ENCODE data around the gene TXNDC15. TPM values are rescaled to one million over a fixed set of nuclear protein-coding genes. Genes with fewer than 3 reads are reported as not detected.
A peak's percentile ranks its signal among the peaks of the same experiment; 100 is the strongest.
"Not testable (repeated sequence)": the region's sequence is repeated elsewhere in the genome, so short reads cannot be mapped to it uniquely, and the experiment has no call there.

TXNDC15 gene, protein sequence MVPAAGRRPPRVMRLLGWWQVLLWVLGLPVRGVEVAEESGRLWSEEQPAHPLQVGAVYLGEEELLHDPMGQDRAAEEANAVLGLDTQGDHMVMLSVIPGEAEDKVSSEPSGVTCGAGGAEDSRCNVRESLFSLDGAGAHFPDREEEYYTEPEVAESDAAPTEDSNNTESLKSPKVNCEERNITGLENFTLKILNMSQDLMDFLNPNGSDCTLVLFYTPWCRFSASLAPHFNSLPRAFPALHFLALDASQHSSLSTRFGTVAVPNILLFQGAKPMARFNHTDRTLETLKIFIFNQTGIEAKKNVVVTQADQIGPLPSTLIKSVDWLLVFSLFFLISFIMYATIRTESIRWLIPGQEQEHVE
- total RNA-seq (10 to 100 TPM; 31.5 to 36.5 TPM), total RNA-seq (27.8 to 68.7 reads per million in 2 donors)

- ATAC-seq = peak; percentile 95
- H3K9me3 ChIP-seq (ENCODE audit: control insufficient read depth, low read length, poor library complexity, severe bottlenecking) = no peaks in the 10 kb centered on the region
- peak within 1 kb of the TSS; percentile 93 for H3K27ac Mint-ChIP-seq
- no peaks in the 10 kb centered on the region for H3K27me3 Mint-ChIP-seq
- peaks cover 4% of the 10 kb centered on the region for H3K36me3 Mint-ChIP-seq (ENCODE audit: low read depth)
- H3K4me1 Mint-ChIP-seq = peaks cover 31% of the 10 kb centered on the region
- peak within 1 kb of the TSS; percentile 95 for H3K4me3 Mint-ChIP-seq
- DNase-seq = peak; percentile 71 to 73 (median 71)
These were observed at the start of gene TXNDC15 for GRCh38 chr5:134873987-134874830. TSS of gene TXNDC15 (plus strand) at chr5:134874371. CDS start at chr5:134874428, 57 bp downstream.

GRCh38 chr5:134824681-134825080, 49.5 kb upstream of the TXNDC15 start:
- H3K4me1 Mint-ChIP-seq = peaks cover 6% of the 10 kb centered on the region

GRCh38 chr5:134825212-134825611, 49.0 kb upstream of the TXNDC15 start:
- DNase-seq (no peak), ATAC-seq (no peak)
- H3K4me1 Mint-ChIP-seq = peaks cover 6% of the 10 kb centered on the region
- no peak overlapping the region for H3K4me3 Mint-ChIP-seq
- peaks cover 4% of the 10 kb centered on the region for H3K36me3 Mint-ChIP-seq (ENCODE audit: low read depth)
- H3K27me3 Mint-ChIP-seq = no peaks in the 10 kb centered on the region
- H3K27ac Mint-ChIP-seq = peak overlapping the region; percentile 27
- H3K9me3 ChIP-seq (ENCODE audit: control insufficient read depth, low read length, poor library complexity, severe bottlenecking) = no peaks in the 10 kb centered on the region

More at GRCh38 chr5:134824681-134825080, 49.5 kb upstream of the TXNDC15 start:
- Mint-ChIP-seq H3K27me3 (no peaks in the 10 kb centered on the region), H3K36me3 (ENCODE audit: low read depth) (peaks cover 4% of the 10 kb centered on the region), H3K27ac (no peak overlapping the region), H3K4me3 (no peak overlapping the region)
- DNase-seq (no peak), ATAC-seq (no peak)
- no peaks in the 10 kb centered on the region for H3K9me3 ChIP-seq (ENCODE audit: control insufficient read depth, low read length, poor library complexity, severe bottlenecking)

GRCh38 chr5:134833340-134834032, 40.7 kb upstream of the TXNDC15 start:
- H3K4me3 Mint-ChIP-seq = no peak overlapping the region

DNA sequence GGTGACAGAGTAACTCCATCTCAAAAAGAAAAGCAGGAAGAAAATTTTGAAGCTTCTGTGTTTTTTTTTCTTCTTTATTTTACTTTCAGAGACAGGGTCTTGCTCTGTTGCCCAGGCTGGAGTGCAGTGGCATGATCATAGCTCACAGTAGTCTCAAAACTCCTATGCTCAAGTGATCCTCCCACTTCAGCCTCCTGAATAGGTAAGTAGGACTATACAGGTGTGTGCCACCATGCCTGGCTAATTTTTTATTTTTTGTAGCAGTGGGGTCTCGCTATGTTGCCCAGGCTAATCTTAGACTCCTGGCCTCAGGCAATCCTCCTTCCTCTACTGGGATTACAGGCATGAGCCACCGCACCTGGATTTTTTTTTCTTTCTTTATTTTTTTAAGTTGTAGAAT, 38.5 kb upstream of the TXNDC15 start:
- no peak overlapping the region for H3K27ac Mint-ChIP-seq
- peaks cover 2% of the 10 kb centered on the region for H3K4me1 Mint-ChIP-seq
- no peaks in the 10 kb centered on the region for H3K27me3 Mint-ChIP-seq
- DNase-seq (no peak), ATAC-seq (no peak)
- no peaks in the 10 kb centered on the region for H3K36me3 Mint-ChIP-seq (ENCODE audit: low read depth)
- no peaks in the 10 kb centered on the region for H3K9me3 ChIP-seq (ENCODE audit: control insufficient read depth, low read length, poor library complexity, severe bottlenecking)
- H3K4me3 Mint-ChIP-seq = no peak overlapping the region

More at GRCh38 chr5:134833340-134834032, 40.7 kb upstream of the TXNDC15 start:
- Mint-ChIP-seq H3K27me3 (no peaks in the 10 kb centered on the region), H3K36me3 (ENCODE audit: low read depth) (no peaks in the 10 kb centered on the region), H3K27ac (no peak overlapping the region), H3K4me1 (peaks cover 2% of the 10 kb centered on the region)
- no peak for DNase-seq
- no peak for ATAC-seq
- H3K9me3 ChIP-seq (ENCODE audit: control insufficient read depth, low read length, poor library complexity, severe bottlenecking) = no peaks in the 10 kb centered on the region

DNA sequence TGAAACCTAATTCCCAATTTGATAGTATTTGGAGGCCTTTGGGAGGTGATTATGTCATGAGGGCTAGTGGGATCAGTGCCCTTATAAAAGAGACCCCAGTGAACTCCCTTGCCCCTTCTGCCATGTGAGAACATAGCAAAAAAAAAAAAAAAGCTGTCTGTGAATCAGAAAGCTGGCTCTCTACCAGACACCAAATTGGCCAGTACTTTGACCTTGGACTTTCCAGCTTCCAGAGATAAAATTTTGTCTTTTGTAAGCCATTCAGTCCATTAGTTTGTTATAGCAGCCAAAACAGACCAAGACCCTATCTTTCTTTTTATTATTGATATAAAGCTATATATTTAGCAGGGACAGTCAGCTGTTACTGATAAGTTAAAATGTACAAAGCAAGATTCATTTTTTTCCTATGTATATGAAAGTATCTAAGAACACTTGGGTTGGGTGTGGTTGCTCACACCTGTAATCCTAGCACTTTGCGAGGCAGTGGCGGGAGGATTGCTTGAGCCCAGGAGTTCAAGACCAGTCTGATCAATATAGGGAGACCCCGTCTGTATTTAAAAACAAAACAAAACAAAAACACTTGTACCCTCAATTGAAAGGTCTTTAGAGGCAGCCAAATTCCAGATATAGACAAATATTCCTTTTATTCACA, 36.5 kb upstream of the TXNDC15 start:
- ATAC-seq (no peak), DNase-seq (no peak)
- Mint-ChIP-seq H3K4me3 (no peak overlapping the region), H3K4me1 (peaks cover 2% of the 10 kb centered on the region), H3K36me3 (ENCODE audit: low read depth) (no peaks in the 10 kb centered on the region), H3K27me3 (no peaks in the 10 kb centered on the region), H3K27ac (no peak overlapping the region)
- no peaks in the 10 kb centered on the region for H3K9me3 ChIP-seq (ENCODE audit: control insufficient read depth, low read length, poor library complexity, severe bottlenecking)

- H3K27ac Mint-ChIP-seq; DNase-seq; H3K9me3 ChIP-seq (ENCODE audit: control insufficient read depth, low read length, poor library complexity, severe bottlenecking); H3K4me3 Mint-ChIP-seq; ATAC-seq; H3K27me3 Mint-ChIP-seq; H3K36me3 Mint-ChIP-seq (ENCODE audit: low read depth); H3K4me1 Mint-ChIP-seq: not testable (repeated sequence)
These were observed 35.8 kb upstream of the TXNDC15 start for GRCh38 chr5:134838361-134838760.

DNA sequence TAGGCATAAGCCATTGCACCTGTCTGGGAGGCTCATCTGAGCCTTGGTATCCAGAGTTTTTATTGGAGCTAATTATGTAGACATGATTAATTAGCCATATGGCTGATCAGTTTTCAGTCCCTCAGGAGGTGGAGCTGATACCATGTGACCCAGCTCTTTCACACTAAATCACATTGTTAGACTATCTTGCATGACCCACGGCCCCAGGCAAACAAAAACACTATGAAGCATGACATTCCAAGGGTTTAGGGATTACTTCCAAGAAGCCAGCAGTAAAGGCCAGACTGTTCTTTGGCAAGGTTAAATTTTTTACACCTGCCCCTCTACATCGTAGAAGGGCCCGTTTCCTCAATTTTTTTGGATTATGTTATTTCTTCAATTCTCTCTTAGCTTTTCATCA, 33.4 kb upstream of the TXNDC15 start:
- DNase-seq (no peak), ATAC-seq (no peak)
- no peaks in the 10 kb centered on the region for H3K9me3 ChIP-seq (ENCODE audit: control insufficient read depth, low read length, poor library complexity, severe bottlenecking)
- Mint-ChIP-seq H3K4me1 (peaks cover 8% of the 10 kb centered on the region), H3K27ac (no peak overlapping the region), H3K27me3 (no peaks in the 10 kb centered on the region), H3K4me3 (no peak overlapping the region), H3K36me3 (ENCODE audit: low read depth) (no peaks in the 10 kb centered on the region)

- Mint-ChIP-seq H3K36me3 (ENCODE audit: low read depth) (no peaks in the 10 kb centered on the region), H3K4me3 (no peak overlapping the region), H3K27me3 (no peaks in the 10 kb centered on the region), H3K27ac (peak overlapping the region; percentile 95), H3K4me1 (peaks cover 16% of the 10 kb centered on the region)
- no peaks in the 10 kb centered on the region for H3K9me3 ChIP-seq (ENCODE audit: control insufficient read depth, low read length, poor library complexity, severe bottlenecking)
- ATAC-seq (no peak), DNase-seq (no peak)
These were observed 29.9 kb upstream of the TXNDC15 start for GRCh38 chr5:134844252-134844651.

DNA sequence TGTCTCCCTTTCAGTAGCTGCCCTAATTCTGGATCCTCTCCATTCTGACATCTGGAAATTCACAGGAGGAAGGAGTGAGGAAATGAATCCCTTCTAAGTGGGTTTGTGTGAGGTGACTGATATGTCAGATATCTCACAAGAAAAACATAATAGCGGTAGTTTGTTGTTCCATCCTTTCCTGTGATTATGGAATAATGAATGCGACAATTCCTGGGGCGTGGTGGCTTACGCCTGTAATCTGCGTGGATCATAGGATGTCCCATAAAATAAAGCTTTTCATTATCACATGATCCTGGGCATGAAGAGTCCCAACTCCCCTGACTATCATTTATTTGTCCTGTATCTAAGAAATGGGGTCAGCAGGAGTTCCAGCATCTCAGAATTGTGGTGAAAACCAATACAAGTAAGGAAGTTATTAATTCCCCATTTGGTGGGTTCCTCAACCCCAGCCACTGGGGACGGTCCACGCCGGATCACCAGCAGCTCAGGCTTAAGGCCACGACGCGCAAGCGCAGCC, 28.8 kb upstream of the TXNDC15 start:
- peak overlapping the region; percentile 95 for H3K27ac Mint-ChIP-seq
- H3K36me3 Mint-ChIP-seq (ENCODE audit: low read depth) = no peaks in the 10 kb centered on the region
- H3K4me1 Mint-ChIP-seq = peaks cover 19% of the 10 kb centered on the region
- H3K4me3 Mint-ChIP-seq = peak overlapping the region; percentile 91
- H3K27me3 Mint-ChIP-seq = no peaks in the 10 kb centered on the region
- ATAC-seq = no peak
- H3K9me3 ChIP-seq (ENCODE audit: control insufficient read depth, low read length, poor library complexity, severe bottlenecking) = no peaks in the 10 kb centered on the region
- DNase-seq = no peak

- no peaks in the 10 kb centered on the region for H3K36me3 Mint-ChIP-seq (ENCODE audit: low read depth)
- DNase-seq = peak; percentile 79 to 88 (median 85)
- ATAC-seq = peak; percentile 93
- H3K27me3 Mint-ChIP-seq = no peaks in the 10 kb centered on the region
- H3K9me3 ChIP-seq (ENCODE audit: control insufficient read depth, low read length, poor library complexity, severe bottlenecking) = no peaks in the 10 kb centered on the region
- peaks cover 19% of the 10 kb centered on the region for H3K4me1 Mint-ChIP-seq
- peak within 1 kb of the TSS; percentile 91 for H3K4me3 Mint-ChIP-seq
- H3K27ac Mint-ChIP-seq = peak within 1 kb of the TSS; percentile 95
These were observed 28.1 kb upstream of the TXNDC15 start, which contains the start of gene C5orf24 for GRCh38 chr5:134845852-134846640. TSS of gene C5orf24 (plus strand) at chr5:134845968. CDS start at chr5:134854901, 8,933 bp downstream.

DNA sequence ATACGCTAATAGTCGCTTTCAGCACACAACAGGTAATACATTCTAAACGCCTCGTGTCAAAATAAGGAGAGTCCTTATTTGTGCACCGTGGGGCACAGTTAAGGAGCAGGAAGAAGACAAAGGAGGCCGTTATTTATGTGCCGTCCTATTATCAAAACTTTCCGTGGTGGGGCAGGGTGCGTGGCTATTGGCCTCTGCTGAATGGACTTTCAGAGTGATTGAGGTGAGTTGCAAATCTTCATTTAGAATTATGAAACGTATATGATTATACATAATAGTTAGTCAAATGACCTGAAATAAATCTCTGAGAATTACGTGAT, 27.6 kb upstream of the TXNDC15 start:
- no peak for DNase-seq
- H3K4me3 Mint-ChIP-seq = peak overlapping the region; percentile 91
- ATAC-seq = peak; percentile 7
- H3K27me3 Mint-ChIP-seq = no peaks in the 10 kb centered on the region
- no peaks in the 10 kb centered on the region for H3K9me3 ChIP-seq (ENCODE audit: control insufficient read depth, low read length, poor library complexity, severe bottlenecking)
- peaks cover 19% of the 10 kb centered on the region for H3K4me1 Mint-ChIP-seq
- no peaks in the 10 kb centered on the region for H3K36me3 Mint-ChIP-seq (ENCODE audit: low read depth)
- peak overlapping the region; percentile 95 for H3K27ac Mint-ChIP-seq
